ENCODE data around the gene TDRD10. TPM values are rescaled to one million over a fixed set of nuclear protein-coding genes. Genes with fewer than 3 reads are reported as not detected.

TDRD10 gene
- total and polyA plus RNA-seq, 2 of the 8 experiments (the other 6 are each of a cell fraction or from before 2014, with no cell fraction given), result 0.15 to 0.27 TPM

DNA sequence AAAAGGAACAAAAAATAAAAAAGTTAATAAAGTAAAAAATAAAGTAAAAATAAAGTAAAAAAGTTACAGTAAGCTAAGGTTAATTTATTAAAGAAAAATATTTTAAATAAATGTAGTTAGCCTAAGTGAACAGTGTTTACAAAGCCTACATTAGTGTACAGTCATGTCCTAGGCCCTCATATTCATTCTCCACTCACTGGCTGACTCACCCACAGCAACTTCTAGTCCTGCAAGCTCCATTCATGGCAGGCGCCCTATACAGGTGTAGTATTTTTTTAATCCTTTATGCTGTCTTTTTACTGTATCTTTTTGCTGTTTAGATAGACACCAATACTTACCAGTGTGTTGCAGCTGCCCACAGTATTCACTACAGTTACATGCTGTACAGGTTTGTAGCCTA lies 93.6 kb downstream of the TDRD10 start:
- no peak overlapping the region for H3K56ac ChIP-seq (replicated peaks; ENCODE audit: insufficient read length, low read depth, low read length)
- no peak overlapping the region for H2BK120ac ChIP-seq (replicated peaks; ENCODE audit: low read depth, low read length)
- peaks cover 39 to 77% (median 65%) of the 10 kb centered on the region in 4 experiments for H3K36me3 ChIP-seq (ENCODE audit: control insufficient read depth in 2 of 4, insufficient read depth in 4 of 4, low read length in 3 of 4)
- no peak overlapping the region for H3K23ac ChIP-seq (ENCODE audit: insufficient read length)
- no peak overlapping the region for H2AK5ac ChIP-seq (ENCODE audit: low read depth, low read length)
- no peak overlapping the region for H2BK20ac ChIP-seq (ENCODE audit: low read length)
- FAIRE-seq (no peak), DNase-seq (ENCODE audit: low read depth in 1 of 2, low spot score in 2 of 2) (no peak)
- WGBS, 2 experiments (ENCODE audit: extremely low coverage in 1 of 2, insufficient coverage in 1 of 2, insufficient read length in 1 of 2, insufficient replicate concordance in 2 of 2, low coverage in 1 of 2, low lambda C conversion rate in 2 of 2, missing lambda C conversion rate in 1 of 2), result 96% methylated on average over 1 of the region's 1 CpG; no CpG with 5 or more reads in 1 of the 2 experiments
- H4K8ac ChIP-seq (ENCODE audit: extremely low read depth, insufficient read depth, low read length), result no peak overlapping the region
- H3K9me3 ChIP-seq (ENCODE audit: insufficient read depth in 2 of 2, low read depth in 1 of 2, low read length in 1 of 2), result no peaks in the 10 kb centered on the region
- no peak overlapping the region for H4K5ac ChIP-seq (ENCODE audit: insufficient read length, low read depth, low read length)
- H4K20me1 ChIP-seq (replicated peaks in 1 of 2; ENCODE audit: control insufficient read depth in 1 of 2, insufficient read depth in 2 of 2, low read length in 2 of 2), result peaks cover 9 to 13% of the 10 kb centered on the region in 2 experiments
- ChIA-PET CTCF (ENCODE audit: partially characterized antibody) (interaction anchor here (0.7 to 1.7 kb wide), 5 partner anchors 9 to 283 kb away, joined by 3 to 5 read pairs (median 4); no protein-coding TSS in a partner anchor), POLR2A (ENCODE audit: partially characterized antibody) (interaction anchor here (1.5 to 2.0 kb wide), 2 partner anchors 10 to 19 kb away, joined by 5 to 9 read pairs; no protein-coding TSS in a partner anchor)
- no peaks in the 10 kb centered on the region for H3K4me1 ChIP-seq (replicated peaks in 1 of 4; ENCODE audit: control insufficient read depth in 3 of 4, insufficient read depth in 4 of 4, low read length in 3 of 4)
- TF ChIP-seq CHD2 (IDR thresholded peaks at IDR 0.05; ENCODE audit: low read length) (no peak), TBP (IDR thresholded peaks at IDR 0.05; ENCODE audit: low read depth, low read length) (no peak), KDM5A (IDR thresholded peaks at IDR 0.05; ENCODE audit: low read length) (no peak), RNF2 (IDR thresholded peaks at IDR 0.05; ENCODE audit: borderline replicate concordance, low read depth, low read length, missing control alignments, poor library complexity, severe bottlenecking) (no peak), ZNF274 (IDR thresholded peaks at IDR 0.05; ENCODE audit: borderline replicate concordance, extremely low read depth, low read length) (no peak), SP2 (IDR thresholded peaks at IDR 0.05; ENCODE audit: low read length) (no peak), NRF1 (IDR thresholded peaks at IDR 0.05; ENCODE audit: low read depth, low read length) (no peak), SIX5 (IDR thresholded peaks at IDR 0.05; ENCODE audit: low read depth, low read length) (no peak)
- TF ChIP-seq, protein P1, sequence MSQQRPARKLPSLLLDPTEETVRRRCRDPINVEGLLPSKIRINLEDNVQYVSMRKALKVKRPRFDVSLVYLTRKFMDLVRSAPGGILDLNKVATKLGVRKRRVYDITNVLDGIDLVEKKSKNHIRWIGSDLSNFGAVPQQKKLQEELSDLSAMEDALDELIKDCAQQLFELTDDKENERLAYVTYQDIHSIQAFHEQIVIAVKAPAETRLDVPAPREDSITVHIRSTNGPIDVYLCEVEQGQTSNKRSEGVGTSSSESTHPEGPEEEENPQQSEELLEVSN (IDR thresholded peaks at IDR 0.05), result no peak
- TF ChIP-seq, protein P2, sequence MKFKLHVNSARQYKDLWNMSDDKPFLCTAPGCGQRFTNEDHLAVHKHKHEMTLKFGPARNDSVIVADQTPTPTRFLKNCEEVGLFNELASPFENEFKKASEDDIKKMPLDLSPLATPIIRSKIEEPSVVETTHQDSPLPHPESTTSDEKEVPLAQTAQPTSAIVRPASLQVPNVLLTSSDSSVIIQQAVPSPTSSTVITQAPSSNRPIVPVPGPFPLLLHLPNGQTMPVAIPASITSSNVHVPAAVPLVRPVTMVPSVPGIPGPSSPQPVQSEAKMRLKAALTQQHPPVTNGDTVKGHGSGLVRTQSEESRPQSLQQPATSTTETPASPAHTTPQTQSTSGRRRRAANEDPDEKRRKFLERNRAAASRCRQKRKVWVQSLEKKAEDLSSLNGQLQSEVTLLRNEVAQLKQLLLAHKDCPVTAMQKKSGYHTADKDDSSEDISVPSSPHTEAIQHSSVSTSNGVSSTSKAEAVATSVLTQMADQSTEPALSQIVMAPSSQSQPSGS (IDR thresholded peaks at IDR 0.05; ENCODE audit: low read length), result no peak
- peaks cover 7% of the 10 kb centered on the region for H3K79me1 ChIP-seq (ENCODE audit: low read depth, low read length)
- H3K9ac ChIP-seq (replicated peaks in 1 of 4; ENCODE audit: extremely low read depth in 1 of 4, low read depth in 3 of 4, low read length in 3 of 4), result no peak overlapping the region
- H3K27ac ChIP-seq (ENCODE audit: low read depth, low read length), result no peak overlapping the region
- no peak overlapping the region for H4K91ac ChIP-seq (replicated peaks; ENCODE audit: insufficient read length, low read length)
- no peak overlapping the region for H3K18ac ChIP-seq (ENCODE audit: extremely low read depth, low read length)
- no peak overlapping the region for H2BK15ac ChIP-seq (ENCODE audit: low read length)
- no peak overlapping the region for H3K4ac ChIP-seq (replicated peaks; ENCODE audit: insufficient read length, low read depth, low read length)
- H3K14ac ChIP-seq (ENCODE audit: insufficient read length), result no peak overlapping the region
- H3K4me3 ChIP-seq (ENCODE audit: extremely low read depth in 1 of 4, insufficient read depth in 2 of 4, low read depth in 3 of 4, low read length in 4 of 4), result no peak overlapping the region
- peaks cover 0 to 20% of the 10 kb centered on the region in 2 experiments; a peak in 2 of 4 replicates for H3K79me2 ChIP-seq (ENCODE audit: control insufficient read depth in 1 of 2, insufficient read depth in 2 of 2, low read length in 2 of 2)
- no peak overlapping the region for H2BK5ac ChIP-seq (ENCODE audit: low read depth, low read length)
- no peak overlapping the region for H2AFZ ChIP-seq (ENCODE audit: low read length)
- no peaks in the 10 kb centered on the region for H3K23me2 ChIP-seq (ENCODE audit: low read depth, low read length)
- H3K27me3 ChIP-seq (replicated peaks in 1 of 4; ENCODE audit: control insufficient read depth in 3 of 4, extremely low read depth in 1 of 4, insufficient read depth in 3 of 4, low read length in 3 of 4), result no peaks in the 10 kb centered on the region
- no peak overlapping the region for H2BK12ac ChIP-seq (ENCODE audit: low read depth, low read length)
- H3K4me2 ChIP-seq (ENCODE audit: insufficient read depth in 1 of 2, low read depth in 2 of 2, low read length in 2 of 2), result no peak overlapping the region

All from H1 (cell line).